Activated T-cell treated with anti-CD3 and anti-CD28 coated beads for 48 hours (primary cell): ENCODE measurements around the gene RNF13.

Source experiments
- DNase-seq: peaks from one replicate; pipeline ENCODE4 v3.0.0-alpha.2; 2020; ENCODE audit warnings: low read depth

Gene RNF13

GRCh38 chr3:149998946-149999345, 185.9 kb downstream of the RNF13 start:
- DNase-seq, result no peak

- DNase-seq, result no peak
Observed at GRCh38 chr3:149999421-149999820, 186.4 kb downstream of the RNF13 start.

GRCh38 chr3:150000641-150001040, 187.6 kb downstream of the RNF13 start:
- no peak for DNase-seq

GRCh38 chr3:150005243-150006112, 192.5 kb downstream of the RNF13 start:
- no peak for DNase-seq

GRCh38 chr3:150006794-150007193, 193.8 kb downstream of the RNF13 start:
- no peak for DNase-seq
